IPS-18c (cell line): ENCODE measurements around the gene FAM20A.

Experiments used
- H3K4me3 ChIP-seq: 2 replicates; pipeline ENCODE4 v1.7.0; 2013; ENCODE audit warnings: low read depth, mild to moderate bottlenecking, low read length, moderate library complexity; ENCODE audit not compliant: insufficient read depth
- H3K9me3 ChIP-seq: one replicate; pipeline ENCODE4 v1.6.1; 2013; ENCODE audit warnings: mild to moderate bottlenecking, low read length, moderate library complexity; ENCODE audit not compliant: control insufficient read depth, insufficient read depth

Gene FAM20A

DNA sequence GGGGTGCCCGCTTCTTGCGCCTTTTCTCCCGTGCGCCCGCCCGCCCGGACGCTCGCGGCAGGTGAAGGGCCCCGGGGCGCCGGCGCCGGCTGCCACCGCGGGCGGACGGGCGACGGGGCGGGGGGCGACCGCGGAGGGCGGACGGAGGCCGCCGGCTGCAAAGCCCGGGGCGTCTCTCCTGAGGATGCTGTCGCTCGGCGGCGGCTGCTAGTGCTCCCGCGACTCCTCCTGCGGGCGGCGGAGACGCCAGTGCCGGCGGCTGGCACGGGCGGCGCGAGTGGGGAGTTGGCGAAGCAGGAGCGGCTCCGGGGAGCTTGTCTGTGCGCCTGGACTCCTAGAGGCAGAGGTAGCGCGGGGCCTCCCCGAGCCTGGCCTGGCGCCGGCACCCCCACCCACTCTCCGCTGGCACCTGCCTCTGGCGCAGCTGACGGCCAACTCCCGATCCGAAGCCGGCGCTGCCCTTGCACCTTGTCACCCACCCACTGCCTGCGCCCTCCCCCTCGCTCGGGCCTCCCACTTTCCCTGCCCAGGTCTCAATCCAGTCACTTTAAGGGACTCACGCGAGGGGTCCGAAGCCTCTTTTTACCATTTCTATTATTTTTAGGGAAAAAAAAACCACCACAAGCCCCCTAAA is at the start of gene FAM20A:
Gene FAM20A (minus strand): TSS at position 437 of the 634 bp plus-strand sequence. CDS start 701 bp downstream, outside the sequence.
- Histone ChIP-seq H3K9me3 (no peaks in the 10 kb centered on the region), H3K4me3 (peak within 1 kb of the TSS; percentile 78)

- H3K9me3 ChIP-seq: no peaks in the 10 kb centered on the region
- no peak overlapping the region for H3K4me3 ChIP-seq
These were observed 48.2 kb upstream of the FAM20A start for GRCh38 chr17:68649324-68649723.

DNA sequence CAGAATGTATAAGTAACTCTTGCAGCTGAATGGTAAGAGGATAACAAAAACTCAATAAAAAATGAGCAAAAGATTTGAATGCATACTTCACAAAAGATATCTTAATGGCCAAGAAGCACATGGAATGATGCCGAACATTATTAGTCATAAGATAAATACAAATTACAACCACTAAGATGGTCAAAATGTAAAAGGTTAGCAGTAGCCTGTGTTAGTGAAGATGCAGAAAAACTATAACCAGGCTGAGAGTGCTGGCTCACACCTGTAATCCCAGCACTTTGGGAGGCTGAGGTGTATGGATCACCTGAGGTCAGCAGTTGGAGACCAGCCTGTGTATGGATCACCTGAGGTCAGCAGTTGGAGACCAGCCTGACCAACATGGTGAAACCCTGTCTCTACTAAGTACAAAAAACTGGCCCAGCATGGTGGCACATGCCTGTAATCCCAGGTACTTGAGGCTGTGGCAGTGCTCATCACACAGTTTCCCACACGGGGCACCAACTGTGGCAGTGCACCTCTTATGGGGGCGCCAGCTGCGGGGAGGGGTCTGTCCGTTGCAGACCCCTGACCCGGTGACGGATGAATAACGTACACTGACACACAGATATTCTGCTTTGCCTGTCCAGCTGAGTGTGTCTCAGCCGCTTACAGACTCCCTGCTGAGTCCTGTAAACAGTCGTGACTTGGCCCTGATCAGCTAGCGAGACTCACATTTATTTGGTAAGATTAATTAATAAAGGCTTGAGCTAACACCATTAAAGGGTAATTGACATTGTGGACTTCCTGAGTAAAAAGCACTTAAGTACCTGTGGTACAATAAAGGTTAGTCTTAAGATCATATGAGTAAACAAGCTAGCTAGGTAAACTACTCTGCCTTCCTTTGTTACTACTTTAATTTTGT is 45.7 kb upstream of the FAM20A start:
- Histone ChIP-seq H3K9me3 (no peaks in the 10 kb centered on the region), H3K4me3 (no peak overlapping the region)

- Histone ChIP-seq H3K9me3 (no peaks in the 10 kb centered on the region), H3K4me3 (no peak overlapping the region)
These were observed 40.9 kb upstream of the FAM20A start for GRCh38 chr17:68642118-68642412.

GRCh38 chr17:68641276-68642117 is 40.3 kb upstream of the FAM20A start:
- no peak overlapping the region for H3K4me3 ChIP-seq
- no peaks in the 10 kb centered on the region for H3K9me3 ChIP-seq

- H3K9me3 ChIP-seq: no peaks in the 10 kb centered on the region
These were observed 39.2 kb upstream of the FAM20A start for GRCh38 chr17:68640242-68640989.

DNA sequence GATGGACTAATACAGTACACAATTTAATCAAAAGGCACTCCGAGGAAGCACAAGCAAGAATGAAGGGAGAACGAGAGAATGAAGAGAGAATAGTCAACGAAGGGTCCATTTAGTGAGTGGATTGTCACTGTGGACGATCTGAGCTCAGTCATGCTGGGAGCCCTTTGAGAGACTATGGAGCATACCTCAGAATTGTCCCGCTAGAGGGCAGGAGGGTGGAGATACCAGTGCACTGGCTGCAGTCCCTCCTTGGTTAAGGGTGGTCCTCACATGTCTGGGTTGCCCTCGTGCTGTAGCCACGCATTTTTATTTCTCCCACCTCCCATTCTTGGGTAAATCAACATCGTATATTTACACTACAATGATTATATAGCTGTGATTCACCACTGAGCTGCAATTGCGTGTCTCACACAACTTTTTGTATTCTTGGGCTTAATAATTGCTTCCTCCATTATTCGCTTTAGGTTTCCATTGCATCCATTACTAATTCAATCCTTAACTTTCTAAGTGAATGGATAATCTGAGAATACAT is 33.2 kb upstream of the FAM20A start:
- H3K9me3 ChIP-seq: no peaks in the 10 kb centered on the region
- H3K4me3 ChIP-seq: no peak overlapping the region; the same call in 1 of the 2 replicates

More at GRCh38 chr17:68640242-68640989, 39.2 kb upstream of the FAM20A start:
- no peak overlapping the region for H3K4me3 ChIP-seq

GRCh38 chr17:68628576-68628957 is 27.4 kb upstream of the FAM20A start:
- no peaks in the 10 kb centered on the region for H3K9me3 ChIP-seq
- H3K4me3 ChIP-seq: no peak overlapping the region

DNA sequence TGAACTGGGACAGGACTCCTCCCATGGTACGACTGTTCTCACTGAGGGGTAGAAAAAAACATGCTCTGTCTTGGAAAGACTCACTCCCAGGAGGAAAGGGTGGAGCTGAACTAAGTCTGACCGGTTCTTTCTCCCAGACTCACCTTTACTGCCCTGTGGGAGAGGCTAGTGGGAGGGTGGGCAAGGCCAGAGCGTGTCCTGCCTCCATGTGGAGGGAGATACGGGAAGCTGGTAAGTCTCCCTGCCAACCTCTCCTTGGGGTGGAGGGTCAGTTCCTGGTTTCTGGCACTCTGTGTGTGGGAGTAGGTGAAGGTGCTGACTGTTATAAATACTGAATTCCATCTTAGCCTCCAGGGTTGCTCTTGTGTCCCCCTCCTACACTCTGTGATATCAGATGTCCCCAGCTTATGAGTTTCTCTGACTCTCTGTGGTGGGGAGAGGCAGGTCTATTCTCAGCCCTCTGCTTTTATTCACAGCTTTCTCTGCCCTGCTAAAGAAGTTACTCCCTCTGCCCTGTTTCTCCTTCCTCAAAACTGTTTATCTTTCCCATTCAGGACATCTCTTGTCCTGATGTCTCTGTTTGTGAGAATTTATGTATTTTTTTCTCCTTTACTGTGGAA is 26.9 kb upstream of the FAM20A start:
- H3K9me3 ChIP-seq: no peaks in the 10 kb centered on the region
- no peak overlapping the region for H3K4me3 ChIP-seq

- H3K9me3 ChIP-seq: no peaks in the 10 kb centered on the region
- H3K4me3 ChIP-seq: no peak overlapping the region
These were observed 23.2 kb upstream of the FAM20A start for GRCh38 chr17:68624381-68624780.

DNA sequence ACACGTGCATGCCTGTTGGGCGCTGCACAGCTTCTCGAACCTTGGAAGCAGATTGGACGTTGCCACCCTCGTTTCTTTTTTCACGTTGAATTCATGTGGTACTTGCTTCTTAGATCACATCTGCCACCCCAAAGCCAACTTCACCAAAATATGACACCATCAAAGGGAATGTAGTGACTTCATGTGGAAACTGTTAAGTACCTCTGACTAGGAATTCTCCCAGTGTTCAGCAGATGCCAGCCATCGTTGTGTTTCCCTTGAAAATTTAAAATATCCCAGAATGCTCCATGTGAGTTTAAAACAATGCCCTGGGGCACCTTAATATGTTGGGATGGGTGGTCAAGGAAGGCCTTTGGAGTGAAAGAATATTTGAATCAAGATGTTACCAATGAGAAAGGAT is 22.6 kb upstream of the FAM20A start:
- no peaks in the 10 kb centered on the region for H3K9me3 ChIP-seq
- H3K4me3 ChIP-seq: no peak overlapping the region

DNA sequence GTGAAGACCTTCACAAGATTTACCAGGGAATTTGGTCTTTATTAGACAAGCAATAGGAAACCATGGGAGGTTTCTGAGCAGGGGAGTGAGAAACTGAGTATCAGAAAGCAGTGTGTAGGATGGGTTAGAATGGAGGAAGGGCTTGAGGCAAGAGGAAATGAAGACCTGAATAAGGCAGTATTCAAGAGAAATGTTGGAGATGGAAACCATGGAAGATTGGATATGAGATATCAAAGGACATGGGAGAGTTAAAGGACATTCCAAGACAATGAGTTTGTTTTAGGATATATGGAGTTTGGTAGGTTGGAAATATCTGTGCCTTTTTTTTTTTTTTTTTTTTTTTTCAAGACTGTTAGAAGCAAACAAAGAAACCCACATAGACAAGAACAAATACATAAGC is 21.3 kb upstream of the FAM20A start:
- H3K4me3 ChIP-seq: no peak overlapping the region
- H3K9me3 ChIP-seq: no peaks in the 10 kb centered on the region

GRCh38 chr17:68621065-68621464 is 19.9 kb upstream of the FAM20A start:
- H3K4me3 ChIP-seq: no peak overlapping the region

DNA sequence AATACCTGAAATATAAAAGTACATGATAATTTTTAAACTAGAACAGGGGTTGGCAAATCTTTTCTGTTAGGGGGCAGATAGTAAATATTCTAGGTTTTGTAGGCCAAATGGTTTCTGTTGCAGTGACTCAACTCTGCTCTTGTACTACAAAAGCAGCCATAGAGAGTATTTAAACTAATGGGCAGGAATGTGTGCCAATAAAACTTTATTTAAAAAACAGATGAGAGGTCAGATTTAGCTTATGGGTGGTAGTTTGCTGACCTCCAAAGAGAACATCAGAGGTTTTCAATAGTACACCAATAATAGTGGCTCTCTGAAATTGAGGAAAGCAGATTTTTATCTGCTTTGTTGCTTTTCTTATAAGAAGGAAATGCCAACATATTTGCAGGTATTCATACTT is 15.2 kb upstream of the FAM20A start:
- Histone ChIP-seq H3K4me3 (no peak overlapping the region), H3K9me3 (no peaks in the 10 kb centered on the region)

More at GRCh38 chr17:68621065-68621464, 19.9 kb upstream of the FAM20A start:
- H3K9me3 ChIP-seq: no peaks in the 10 kb centered on the region

DNA sequence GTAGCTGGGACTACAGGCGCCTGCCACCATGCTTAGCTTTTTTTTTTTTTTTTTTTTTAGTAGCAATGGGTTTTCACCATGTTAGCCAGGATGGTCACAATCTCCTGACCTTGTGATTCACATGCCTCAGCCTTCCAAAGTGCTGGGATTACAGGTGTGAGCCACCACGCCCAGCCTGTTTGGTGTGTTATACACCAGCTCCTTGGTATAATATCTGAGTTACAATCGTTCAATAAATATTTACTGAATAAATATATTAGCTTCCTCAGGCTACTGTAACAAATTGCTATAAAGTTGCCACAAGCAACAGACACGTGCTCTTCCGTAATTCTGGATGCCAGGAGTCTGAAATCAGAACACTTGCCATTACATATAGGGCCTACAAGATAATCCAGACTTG is 13.6 kb upstream of the FAM20A start:
- Histone ChIP-seq H3K4me3 (no peak overlapping the region), H3K9me3 (no peaks in the 10 kb centered on the region)

GRCh38 chr17:68613739-68614298 is 12.7 kb upstream of the FAM20A start:
- no peaks in the 10 kb centered on the region for H3K9me3 ChIP-seq
- H3K4me3 ChIP-seq: no peak overlapping the region
